PC-3 (cell line): ENCODE measurements around the gene CIAO2B. TPM values are rescaled to one million over a fixed set of nuclear protein-coding genes. Genes with fewer than 3 reads are reported as not detected.
A peak's percentile ranks its signal among the peaks of the same experiment; 100 is the strongest.

ENCODE experiments used
- ATAC-seq: fragments of 200-7000 bp; cut with Tn5 transposase; 2 replicates; pipeline ENCODE4 v1.9.1; 2020; ENCODE audit warnings: mild to moderate bottlenecking, moderate library complexity
- BruUV-seq: library from RNA; stranded (reverse); fragments of 400-500 nt; replicated peaks from 2 replicates; lab custom pipeline; 2021; lab: Mats Ljungman, UMichigan
- CTCF ChIA-PET: fragments of 300-600 bp; sonication (Branson Sonifier 250); formaldehyde crosslinking; loops from one replicate; lab custom pipeline; 2022; ENCODE audit warnings: antibody characterized with exemption; lab: Charles Lee
- POLR2A ChIA-PET: fragments of 300-600 bp; sonication (Branson Sonifier 250); formaldehyde crosslinking; loops from one replicate; lab custom pipeline; 2022; ENCODE audit warnings: antibody characterized with exemption; ENCODE audit not compliant: unreplicated experiment; lab: Charles Lee
- DNase-seq: peaks from one replicate; pipeline ENCODE4 v3.0.0-alpha.2; 2015
- H2AFZ ChIP-seq: fragments of 300-600 bp; sonication (generic); 2 replicates; pipeline ENCODE4 v1.6.0; 2016; ENCODE audit warnings: antibody characterized with exemption, low read length
- H3F3A ChIP-seq: fragments of 300-600 bp; sonication (generic); one replicate; pipeline ENCODE4 v1.6.0; 2017; ENCODE audit warnings: antibody characterized with exemption, low read length, control low read depth, mild to moderate bottlenecking; ENCODE audit not compliant: unreplicated experiment
- H3K27ac ChIP-seq: fragments of 300-600 bp; sonication (generic); 2 replicates; pipeline ENCODE4 v1.5.1; 2016; ENCODE audit warnings: mild to moderate bottlenecking, low read length
- H3K27me3 ChIP-seq: fragments of 300-600 bp; sonication (generic); 2 replicates; pipeline ENCODE4 v1.6.1; 2016; ENCODE audit warnings: low read length, mixed read lengths
- H3K36me3 ChIP-seq: fragments of 300-600 bp; sonication (generic); 2 replicates; pipeline ENCODE4 v1.6.1; 2016; ENCODE audit warnings: low read depth, mixed run types, low read length, mixed read lengths
- H3K4me1 ChIP-seq: fragments of 300-600 bp; sonication (generic); 2 replicates; pipeline ENCODE4 v1.5.1; 2016; ENCODE audit warnings: low read length; ENCODE audit not compliant: insufficient read depth
- H3K4me2 ChIP-seq: fragments of 300-600 bp; sonication (generic); 2 replicates; pipeline ENCODE4 v1.6.0; 2016; ENCODE audit warnings: low read length
- H3K4me3 ChIP-seq: fragments of 300-600 bp; sonication (generic); 2 replicates; pipeline ENCODE4 v1.5.1; 2016; ENCODE audit warnings: mild to moderate bottlenecking, low read length, mixed read lengths
- H3K79me2 ChIP-seq: fragments of 300-600 bp; sonication (generic); 2 replicates; pipeline ENCODE4 v1.6.1; 2017; ENCODE audit warnings: low read length, mixed read lengths
- H3K9ac ChIP-seq: fragments of 300-600 bp; sonication (generic); 2 replicates; pipeline ENCODE4 v1.6.0; 2016; ENCODE audit warnings: mild to moderate bottlenecking, low read length
- H3K9me2 ChIP-seq: fragments of 300-600 bp; sonication (generic); replicated peaks from 2 replicates; pipeline ENCODE4 v1.6.1; 2016; ENCODE audit warnings: mixed run types, low read length, mixed read lengths
- H3K9me3 ChIP-seq: fragments of 300-600 bp; sonication (generic); 2 replicates; pipeline ENCODE4 v1.6.1; 2016; ENCODE audit warnings: low read length, mixed read lengths
- H4K20me1 ChIP-seq: fragments of 300-600 bp; sonication (generic); 2 replicates; pipeline ENCODE4 v1.6.1; 2016; ENCODE audit warnings: low read length, mixed read lengths
- EZH2 ChIP-seq: fragments of 300-600 bp; sonication (generic); IDR thresholded peaks from one replicate; pipeline ENCODE4 v1.6.1; 2017; ENCODE audit warnings: antibody characterized with exemption, mild to moderate bottlenecking, low read length; ENCODE audit not compliant: unreplicated experiment
- EZH2phosphoT487 ChIP-seq: fragments of 300-600 bp; sonication (generic); IDR thresholded peaks from 2 replicates; pipeline ENCODE4 v1.6.1; 2018; ENCODE audit warnings: mild to moderate bottlenecking, antibody characterized with exemption, low read length, borderline replicate concordance
- intact Hi-C: fragments of 100-400 bp; cut with micrococcal nuclease; formaldehyde crosslinking; loops from 2 replicates; pipeline ENCODE4 v1.9.0; 2023
- total RNA-seq: library from RNA; depleted of rRNA; stranded (reverse); fragments of >200 nt; gene quantifications from 2 replicates; pipeline ENCODE4 v1.2.3, GENCODE V29; 2014
- TF ChIP-seq, protein P1 (sequence below): fragments of 300-600 bp; sonication (generic); conservative IDR thresholded peaks from 2 replicates; pipeline ENCODE4 v1.5.1; 2017; ENCODE audit warnings: antibody characterized with exemption, low read depth, mild to moderate bottlenecking, low read length

CIAO2B gene
- total RNA-seq, 1 experiment from 2014 or later, result 172 TPM

DNA sequence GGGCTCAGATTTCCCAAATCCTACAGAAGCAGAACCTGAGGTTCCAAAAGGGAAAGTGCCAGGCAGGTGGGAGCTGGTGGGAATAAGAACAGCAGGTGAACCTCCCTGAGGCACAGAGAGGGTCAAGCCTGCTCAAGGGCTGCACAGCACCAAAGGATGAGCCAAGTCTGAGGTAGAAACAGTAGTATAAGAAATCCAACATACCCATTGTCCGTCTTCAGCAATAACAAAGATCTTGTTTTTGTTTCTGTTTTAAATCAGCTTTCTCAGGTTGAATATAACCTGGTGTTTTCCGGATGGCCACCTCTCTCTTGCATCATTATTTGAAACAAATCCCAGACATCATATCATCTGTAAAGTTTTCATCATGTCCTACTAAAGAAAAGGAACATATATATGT, 16.2 kb upstream of the CIAO2B start:
- Histone ChIP-seq H3K4me1 (peaks cover 4% of the 10 kb centered on the region; the same call in 1 of the 2 replicates), H3K4me2 (no peak overlapping the region), H3K9me3 (no peaks in the 10 kb centered on the region), H3F3A (no peaks in the 10 kb centered on the region), H3K79me2 (no peaks in the 10 kb centered on the region), H3K9me2 (no peaks in the 10 kb centered on the region), H3K9ac (no peak overlapping the region), H2AFZ (no peak overlapping the region), H4K20me1 (no peaks in the 10 kb centered on the region), H3K27ac (no peak overlapping the region), H3K36me3 (no peaks in the 10 kb centered on the region), H3K4me3 (no peak overlapping the region), H3K27me3 (no peaks in the 10 kb centered on the region)
- intact Hi-C loops, result loop anchor here (5.0 kb wide), 1 partner anchor 207 kb away; the partner anchor contains the start of genes FBXL8 and TRADD
- no TSS peak for BruUV-seq
- ChIA-PET CTCF (no interaction called here), POLR2A (no interaction called here)
- TF ChIP-seq, protein P1, sequence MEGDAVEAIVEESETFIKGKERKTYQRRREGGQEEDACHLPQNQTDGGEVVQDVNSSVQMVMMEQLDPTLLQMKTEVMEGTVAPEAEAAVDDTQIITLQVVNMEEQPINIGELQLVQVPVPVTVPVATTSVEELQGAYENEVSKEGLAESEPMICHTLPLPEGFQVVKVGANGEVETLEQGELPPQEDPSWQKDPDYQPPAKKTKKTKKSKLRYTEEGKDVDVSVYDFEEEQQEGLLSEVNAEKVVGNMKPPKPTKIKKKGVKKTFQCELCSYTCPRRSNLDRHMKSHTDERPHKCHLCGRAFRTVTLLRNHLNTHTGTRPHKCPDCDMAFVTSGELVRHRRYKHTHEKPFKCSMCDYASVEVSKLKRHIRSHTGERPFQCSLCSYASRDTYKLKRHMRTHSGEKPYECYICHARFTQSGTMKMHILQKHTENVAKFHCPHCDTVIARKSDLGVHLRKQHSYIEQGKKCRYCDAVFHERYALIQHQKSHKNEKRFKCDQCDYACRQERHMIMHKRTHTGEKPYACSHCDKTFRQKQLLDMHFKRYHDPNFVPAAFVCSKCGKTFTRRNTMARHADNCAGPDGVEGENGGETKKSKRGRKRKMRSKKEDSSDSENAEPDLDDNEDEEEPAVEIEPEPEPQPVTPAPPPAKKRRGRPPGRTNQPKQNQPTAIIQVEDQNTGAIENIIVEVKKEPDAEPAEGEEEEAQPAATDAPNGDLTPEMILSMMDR, result no peak
- no peak for TF ChIP-seq EZH2
- no peak for TF ChIP-seq EZH2phosphoT487
- ATAC-seq, result no peak
- no peak for DNase-seq

DNA sequence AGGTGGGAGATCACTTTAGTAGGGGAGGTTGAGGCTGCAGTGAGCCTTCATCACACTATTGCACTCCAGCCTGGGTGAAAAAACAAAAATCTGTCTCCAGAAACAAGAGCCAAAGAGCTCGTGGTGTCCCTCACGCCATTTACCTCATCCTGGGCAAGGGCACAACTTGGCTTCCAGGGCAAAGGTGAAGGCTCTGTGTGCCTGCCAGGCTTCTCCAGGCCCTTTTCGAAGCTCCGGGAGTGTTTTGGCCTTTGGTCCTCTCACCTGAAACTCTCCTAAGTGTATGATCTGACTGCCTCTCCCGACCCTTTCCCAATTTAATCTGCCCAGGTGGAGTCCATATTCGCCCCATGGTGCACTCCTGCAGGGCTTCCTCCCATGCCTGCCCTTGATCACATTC, 15.3 kb upstream of the CIAO2B start:
- BruUV-seq, result no TSS peak
- Histone ChIP-seq H3K36me3 (no peaks in the 10 kb centered on the region), H3K9ac (no peak overlapping the region), H4K20me1 (no peaks in the 10 kb centered on the region), H3K9me3 (no peaks in the 10 kb centered on the region), H3K9me2 (no peaks in the 10 kb centered on the region), H3K4me1 (peaks cover 4% of the 10 kb centered on the region; the same call in 1 of the 2 replicates), H3K27ac (no peak overlapping the region), H3K4me3 (no peak overlapping the region), H3K79me2 (no peaks in the 10 kb centered on the region), H3K27me3 (no peaks in the 10 kb centered on the region), H3F3A (no peaks in the 10 kb centered on the region), H3K4me2 (no peak overlapping the region), H2AFZ (no peak overlapping the region)
- TF ChIP-seq EZH2, result no peak
- TF ChIP-seq EZH2phosphoT487, result no peak
- CTCF ChIA-PET, result no interaction called here
- ATAC-seq, result no peak
- POLR2A ChIA-PET, result no interaction called here
- intact Hi-C loops, result no loop called here
- no peak for DNase-seq

DNA sequence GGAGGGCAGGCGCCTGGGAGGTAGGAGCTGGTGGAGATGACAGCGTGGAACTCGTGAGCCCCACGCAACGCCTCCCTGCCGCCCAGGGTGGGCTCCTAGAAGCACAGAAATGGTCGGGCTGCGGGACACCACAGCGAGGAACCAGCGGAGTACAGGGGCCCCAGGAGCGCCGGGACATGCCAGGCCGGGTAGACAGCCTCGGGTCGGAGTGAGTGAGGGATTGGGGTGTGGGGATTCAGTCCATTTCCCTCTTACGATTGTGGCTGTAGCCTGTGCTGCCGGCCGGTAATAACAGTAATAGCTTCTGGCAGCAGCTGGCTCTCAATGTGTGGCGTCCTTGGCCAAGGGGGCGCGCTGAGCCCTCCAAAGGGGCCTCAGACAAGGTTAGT, 14.6 kb upstream of the CIAO2B start:
- Histone ChIP-seq H3K79me2 (no peaks in the 10 kb centered on the region), H3F3A (no peaks in the 10 kb centered on the region), H3K36me3 (no peaks in the 10 kb centered on the region), H3K4me3 (no peak overlapping the region), H2AFZ (no peak overlapping the region), H3K9ac (no peak overlapping the region), H3K9me3 (no peaks in the 10 kb centered on the region), H3K4me1 (peaks cover 4% of the 10 kb centered on the region; the same call in 1 of the 2 replicates), H3K4me2 (peak overlapping the region; percentile 92; the same call in 1 of the 2 replicates), H3K27ac (no peak overlapping the region), H4K20me1 (no peaks in the 10 kb centered on the region), H3K27me3 (no peaks in the 10 kb centered on the region), H3K9me2 (no peaks in the 10 kb centered on the region)
- ChIA-PET POLR2A (no interaction called here), CTCF (no interaction called here)
- BruUV-seq, result no TSS peak
- intact Hi-C loops, result no loop called here
- TF ChIP-seq EZH2phosphoT487 (no peak), EZH2 (no peak)
- TF ChIP-seq, protein P1, result no peak
- ATAC-seq (no peak), DNase-seq (no peak)
